C4-2B (cell line): ENCODE results near the gene ANKUB1.

ENCODE experiments used
- ZFX ChIP-seq: fragments of 450-650 bp; IDR thresholded peaks from 2 replicates; pipeline ENCODE4 v1.6.1; 2017
- TF ChIP-seq, protein P1 (sequence below): fragments of 450-650 bp; conservative IDR thresholded peaks from 2 replicates; pipeline ENCODE4 v1.5.1; 2017; ENCODE audit warnings: mild to moderate bottlenecking

DNA sequence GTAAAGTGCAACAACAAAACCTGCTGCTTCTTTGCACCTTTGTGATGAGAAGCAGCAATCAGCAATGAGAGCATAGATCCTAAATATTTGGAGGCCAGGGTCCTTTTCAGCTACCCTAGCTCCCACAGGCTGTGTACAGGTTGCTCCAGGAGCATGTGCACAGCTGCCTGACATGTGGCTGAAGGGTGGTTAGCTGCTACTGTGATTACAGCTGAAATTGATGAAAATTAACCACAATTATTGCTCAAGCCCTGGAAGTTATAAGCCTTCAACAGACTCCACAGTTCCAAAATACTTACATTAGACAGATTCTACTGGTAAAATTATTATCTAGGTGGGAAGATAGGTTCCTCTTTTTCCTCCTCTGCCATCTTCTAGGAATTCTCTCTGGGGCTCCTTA is 68.6 kb downstream of the ANKUB1 start:
- TF ChIP-seq, protein P1, sequence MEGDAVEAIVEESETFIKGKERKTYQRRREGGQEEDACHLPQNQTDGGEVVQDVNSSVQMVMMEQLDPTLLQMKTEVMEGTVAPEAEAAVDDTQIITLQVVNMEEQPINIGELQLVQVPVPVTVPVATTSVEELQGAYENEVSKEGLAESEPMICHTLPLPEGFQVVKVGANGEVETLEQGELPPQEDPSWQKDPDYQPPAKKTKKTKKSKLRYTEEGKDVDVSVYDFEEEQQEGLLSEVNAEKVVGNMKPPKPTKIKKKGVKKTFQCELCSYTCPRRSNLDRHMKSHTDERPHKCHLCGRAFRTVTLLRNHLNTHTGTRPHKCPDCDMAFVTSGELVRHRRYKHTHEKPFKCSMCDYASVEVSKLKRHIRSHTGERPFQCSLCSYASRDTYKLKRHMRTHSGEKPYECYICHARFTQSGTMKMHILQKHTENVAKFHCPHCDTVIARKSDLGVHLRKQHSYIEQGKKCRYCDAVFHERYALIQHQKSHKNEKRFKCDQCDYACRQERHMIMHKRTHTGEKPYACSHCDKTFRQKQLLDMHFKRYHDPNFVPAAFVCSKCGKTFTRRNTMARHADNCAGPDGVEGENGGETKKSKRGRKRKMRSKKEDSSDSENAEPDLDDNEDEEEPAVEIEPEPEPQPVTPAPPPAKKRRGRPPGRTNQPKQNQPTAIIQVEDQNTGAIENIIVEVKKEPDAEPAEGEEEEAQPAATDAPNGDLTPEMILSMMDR: no peak
- TF ChIP-seq ZFX: no peak
